HG03378 (cell line): ENCODE data around the gene LIPA.
"Not testable (repeated sequence)": the region's sequence is repeated elsewhere in the genome, so short reads cannot be mapped to it uniquely, and the experiment has no call there.

Experiments used
- ATAC-seq: cut with Tn5 transposase; IDR thresholded peaks from one replicate; pipeline ENCODE4 v1.9.1; 2021; ENCODE audit warnings: mild to moderate bottlenecking, moderate library complexity; ENCODE audit not compliant: unreplicated experiment

LIPA gene

GRCh38 chr10:89251409-89252224, at the start of gene LIPA:
Gene LIPA, minus strand, starts transcription at chr10:89251775. Its CDS starts 4,127 bp downstream, at chr10:89247648.
- ATAC-seq, result peak; percentile 90

- peak; percentile 28 for ATAC-seq
Measured at GRCh38 chr10:89301232-89301631, 49.7 kb upstream of the LIPA start.

DNA sequence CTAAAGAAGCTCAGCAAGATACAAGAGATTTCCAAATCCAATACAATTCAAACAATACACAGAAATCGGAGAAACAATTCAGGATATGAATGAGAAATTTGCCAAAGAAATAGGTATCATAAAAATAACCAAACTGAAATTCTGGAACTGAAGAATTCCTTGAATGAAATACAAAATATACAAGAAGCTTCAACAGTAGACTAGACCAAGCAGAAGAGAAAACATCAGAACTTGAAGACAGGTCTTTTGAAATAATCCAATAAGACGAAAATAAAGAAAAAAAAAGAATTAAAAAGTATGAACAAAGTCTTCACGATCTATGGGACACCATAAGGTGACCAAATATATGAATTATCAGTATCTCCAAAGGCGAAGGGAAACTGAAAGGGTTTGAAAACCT, 47.5 kb upstream of the LIPA start:
- no peak for ATAC-seq

- no peak for ATAC-seq
Measured at GRCh38 chr10:89297791-89298190, 46.2 kb upstream of the LIPA start.

GRCh38 chr10:89297356-89297755, 45.8 kb upstream of the LIPA start:
- ATAC-seq, result no peak

DNA sequence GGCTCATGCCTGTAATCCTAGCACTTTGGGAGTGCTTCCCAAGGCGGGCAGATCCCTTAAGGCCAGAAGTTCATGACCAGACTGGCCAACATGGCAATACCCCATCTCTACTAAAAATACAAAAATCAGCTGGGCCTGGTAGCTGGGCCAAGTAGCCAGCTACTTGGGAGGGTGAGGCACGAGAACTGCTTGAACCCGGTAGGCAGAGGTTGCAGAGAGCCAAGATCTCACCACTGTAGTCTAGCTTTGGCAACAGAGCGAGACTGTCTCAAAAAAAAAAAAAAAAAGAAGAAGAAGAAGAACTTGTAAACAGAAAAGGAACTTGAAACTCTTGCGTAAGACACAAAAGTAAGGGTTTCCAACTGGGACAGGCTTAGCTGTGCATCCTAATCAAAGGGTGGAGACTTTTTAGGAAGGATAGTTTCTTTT, 44.7 kb upstream of the LIPA start:
- no peak for ATAC-seq

DNA sequence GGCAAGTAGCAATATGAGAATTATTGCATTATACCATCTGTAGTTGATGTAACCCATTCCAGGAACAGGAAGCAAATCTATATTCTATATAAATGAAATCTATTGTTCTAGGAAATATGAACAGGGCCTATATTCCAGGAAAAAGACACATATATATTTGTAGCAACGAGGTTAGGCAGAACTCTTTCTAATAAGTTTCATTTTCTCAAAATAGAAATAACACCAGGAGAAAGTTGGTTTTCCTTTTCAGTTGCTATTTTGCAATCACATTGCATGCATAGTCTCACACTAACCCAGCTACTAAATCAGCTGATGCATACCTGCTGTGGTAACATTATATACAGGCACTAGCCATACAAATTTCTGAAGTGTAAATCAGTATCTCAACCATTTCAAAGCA, 44.0 kb upstream of the LIPA start:
- ATAC-seq, result no peak

DNA sequence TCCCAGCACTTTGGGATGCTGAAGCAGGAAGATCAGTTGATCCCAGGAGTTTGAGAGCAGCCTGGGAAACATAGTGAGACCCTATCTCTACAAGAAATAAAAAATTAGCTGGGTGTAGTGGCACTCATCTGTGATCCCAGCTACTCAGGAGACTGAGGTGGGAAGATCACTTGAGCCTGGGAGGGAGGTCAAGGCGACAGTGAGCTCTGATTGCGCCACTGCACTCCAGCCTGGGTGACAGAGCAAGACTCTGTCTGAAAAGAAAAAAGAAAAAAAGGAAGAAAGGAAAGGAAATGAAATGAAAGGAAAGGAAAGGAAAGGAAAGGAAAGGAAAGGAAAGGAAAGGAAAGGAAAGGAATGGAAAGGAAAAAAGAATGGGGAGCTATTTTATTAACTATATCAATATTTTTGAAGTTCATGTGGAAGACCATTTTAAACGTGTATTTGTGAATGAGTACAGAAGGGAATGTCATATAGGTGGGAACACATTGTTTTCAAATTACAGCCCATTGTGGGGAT, 43.2 kb upstream of the LIPA start:
- no peak for ATAC-seq

DNA sequence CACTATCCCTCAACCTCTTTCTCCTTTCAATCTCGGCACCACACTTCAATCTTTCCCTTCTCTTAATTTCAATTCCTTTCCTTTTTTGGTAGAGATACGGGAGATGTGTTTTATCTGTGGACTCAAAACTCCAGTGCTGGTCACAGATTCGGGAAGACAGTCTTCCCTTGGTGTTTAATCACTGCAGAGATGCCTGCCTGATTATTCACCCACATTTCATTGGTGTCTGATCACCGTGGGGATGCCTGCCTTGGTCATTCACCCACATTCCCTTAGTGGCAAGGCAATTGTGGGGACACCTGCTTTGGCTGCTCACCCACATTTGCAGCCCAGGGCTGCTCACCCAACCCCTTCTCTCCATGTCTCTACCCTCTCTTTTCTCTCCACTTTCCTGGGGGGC, 33.7 kb upstream of the LIPA start:
- ATAC-seq, result not testable (repeated sequence)

GRCh38 chr10:89284711-89285110, 33.1 kb upstream of the LIPA start:
- not testable (repeated sequence) for ATAC-seq

DNA sequence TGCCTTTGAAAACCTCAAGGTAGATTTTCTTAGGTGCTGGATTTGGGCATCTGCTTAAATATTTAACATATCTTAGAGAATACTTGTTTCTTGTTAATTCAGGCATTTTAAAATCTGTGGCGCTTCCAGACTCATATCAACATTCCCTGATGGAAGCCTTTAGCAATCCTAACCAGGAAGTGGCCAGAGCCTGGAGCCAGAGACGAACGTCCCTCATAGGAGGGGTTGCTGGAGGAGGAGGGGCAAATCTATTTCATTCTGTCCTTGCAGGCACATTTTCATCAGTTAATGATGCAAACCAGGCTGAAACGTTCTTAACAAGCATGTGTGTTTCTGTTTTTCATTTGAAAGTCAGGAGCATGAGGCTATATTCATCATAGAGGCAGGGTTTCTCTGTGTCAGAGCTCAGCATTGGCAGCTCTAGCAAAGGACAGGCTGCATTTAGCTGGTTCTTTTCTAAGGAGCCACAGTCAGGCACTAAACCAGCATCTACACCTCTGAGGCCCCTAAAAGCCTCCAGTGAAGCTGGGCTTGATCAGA, 32.4 kb upstream of the LIPA start:
- ATAC-seq, result no peak

DNA sequence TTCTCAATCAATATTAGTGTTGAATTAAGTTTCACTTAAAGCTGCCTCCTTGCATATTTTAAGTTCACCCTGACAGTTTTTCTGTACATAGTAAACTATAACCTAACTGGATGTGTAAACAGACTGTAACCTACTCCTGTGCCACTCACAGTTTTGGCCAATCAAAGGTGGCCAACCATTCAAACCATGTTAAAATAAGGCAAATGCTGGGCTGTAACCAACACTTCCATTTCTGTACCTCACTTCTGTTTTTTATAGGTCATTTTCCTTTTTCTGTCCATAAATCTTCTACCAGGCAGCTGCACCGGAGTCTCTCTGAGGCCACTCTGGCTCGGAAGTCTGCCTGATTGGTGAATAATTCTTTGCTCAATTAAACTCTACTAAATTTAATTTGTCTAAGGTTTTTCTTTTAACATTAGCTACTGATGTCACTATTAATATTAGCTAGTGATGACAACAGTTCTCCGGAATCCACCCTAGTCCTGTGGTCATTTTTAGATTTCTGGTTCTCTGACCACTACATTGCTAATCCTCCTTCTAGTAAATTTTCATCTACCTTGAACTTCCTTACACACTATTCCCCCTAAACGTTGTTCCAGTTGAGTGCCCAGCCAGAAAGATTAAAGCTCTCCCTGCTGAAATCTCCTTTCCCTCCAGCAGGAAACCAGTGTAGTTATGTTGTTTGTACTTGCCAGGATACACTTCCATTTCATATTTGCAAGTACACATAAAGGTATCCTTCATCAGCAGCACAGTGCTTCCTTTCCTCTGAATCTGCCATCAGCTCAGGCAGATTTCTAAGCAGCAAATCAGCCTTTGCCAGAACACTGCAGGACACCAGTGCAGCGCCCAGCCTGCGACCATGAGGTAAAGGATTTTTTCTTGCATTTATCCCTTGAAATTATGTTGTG, 31.7 kb upstream of the LIPA start:
- ATAC-seq, result no peak

DNA sequence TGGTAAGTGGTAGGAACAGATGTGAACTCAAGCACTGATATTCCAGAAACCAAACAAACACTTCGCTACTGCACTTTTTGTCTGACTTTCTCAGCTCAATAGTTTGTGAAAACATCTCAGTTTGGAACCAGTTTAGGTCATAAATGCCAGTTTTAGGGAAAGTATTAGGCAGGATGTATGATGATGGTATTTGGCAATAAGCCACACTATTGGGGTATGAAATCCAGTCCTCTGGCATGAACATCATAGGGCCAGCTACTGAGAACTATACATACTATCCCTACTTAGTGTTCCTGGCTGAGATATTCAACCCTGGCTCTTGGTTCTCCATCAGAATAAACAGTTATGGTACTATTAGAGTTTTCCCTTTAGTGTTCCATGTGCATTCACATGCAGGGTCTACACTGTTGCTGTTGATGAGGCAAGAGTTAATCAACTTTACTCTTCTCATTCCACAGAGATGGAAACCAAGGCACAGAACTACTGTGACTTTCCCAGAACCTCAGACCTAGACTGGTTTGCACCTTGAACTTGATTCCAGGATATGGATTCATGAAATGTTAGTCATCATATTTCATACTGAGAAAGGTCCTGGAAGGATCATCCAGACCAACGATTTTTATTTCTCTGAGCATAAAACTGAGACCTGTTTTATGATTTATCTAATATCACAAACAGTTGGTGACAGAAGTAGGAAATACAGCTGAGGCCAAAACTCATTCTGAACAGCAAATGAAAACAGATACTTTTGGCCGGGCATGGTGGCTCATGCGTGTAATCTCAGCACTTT, 30.2 kb upstream of the LIPA start:
- no peak for ATAC-seq

- no peak for ATAC-seq
Measured at GRCh38 chr10:89280508-89280907, 28.9 kb upstream of the LIPA start.

- no peak for ATAC-seq
Measured at GRCh38 chr10:89279421-89279869, 27.9 kb upstream of the LIPA start.

DNA sequence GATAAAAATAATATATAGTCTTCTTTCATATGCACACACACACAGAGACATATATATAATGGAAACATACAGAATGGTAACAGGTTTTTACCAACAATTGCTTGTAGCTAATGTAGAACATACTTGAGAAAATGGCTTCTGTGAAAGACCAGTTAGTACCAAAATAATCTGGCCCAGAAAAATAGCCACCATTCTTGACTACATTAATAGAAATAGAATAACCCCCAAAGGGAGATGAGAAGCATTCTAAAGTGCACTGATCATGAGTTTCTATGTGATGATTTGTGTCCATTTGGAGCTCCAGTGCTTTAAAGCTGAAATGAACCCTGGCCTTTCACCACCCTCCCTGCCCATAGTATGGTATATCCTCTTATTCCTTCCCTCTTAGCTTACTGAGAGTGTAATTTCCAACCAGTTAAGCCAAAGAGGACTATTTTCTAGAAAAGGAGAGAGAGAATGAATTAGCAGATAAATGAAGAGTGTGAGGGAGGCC, 27.4 kb upstream of the LIPA start:
- ATAC-seq, result no peak

DNA sequence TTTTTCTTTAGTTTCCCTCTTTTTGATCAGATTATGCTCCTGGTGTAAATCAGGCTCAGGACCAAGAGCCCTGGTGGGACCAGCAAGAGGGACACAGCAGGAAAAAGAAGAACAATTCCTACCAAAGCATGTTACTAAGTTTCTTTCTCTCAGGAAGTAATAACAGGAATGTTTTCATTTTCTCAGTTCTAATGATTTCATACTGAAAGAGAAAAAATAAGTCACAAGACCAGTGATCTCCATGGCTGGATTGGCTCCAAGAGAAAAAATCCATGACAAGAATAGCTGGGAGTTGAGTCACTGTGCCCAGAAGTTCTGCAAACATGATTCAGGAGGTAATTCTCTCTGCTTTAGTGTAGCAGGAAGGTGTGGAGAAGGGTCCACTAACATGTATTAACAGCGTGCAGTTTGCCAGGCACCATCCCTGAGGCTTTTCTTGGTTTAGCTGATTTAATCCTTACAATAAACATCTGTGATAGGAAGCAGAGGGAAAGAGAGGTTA, 26.5 kb upstream of the LIPA start:
- no peak for ATAC-seq

GRCh38 chr10:89275383-89275782, 23.8 kb upstream of the LIPA start:
- no peak for ATAC-seq

DNA sequence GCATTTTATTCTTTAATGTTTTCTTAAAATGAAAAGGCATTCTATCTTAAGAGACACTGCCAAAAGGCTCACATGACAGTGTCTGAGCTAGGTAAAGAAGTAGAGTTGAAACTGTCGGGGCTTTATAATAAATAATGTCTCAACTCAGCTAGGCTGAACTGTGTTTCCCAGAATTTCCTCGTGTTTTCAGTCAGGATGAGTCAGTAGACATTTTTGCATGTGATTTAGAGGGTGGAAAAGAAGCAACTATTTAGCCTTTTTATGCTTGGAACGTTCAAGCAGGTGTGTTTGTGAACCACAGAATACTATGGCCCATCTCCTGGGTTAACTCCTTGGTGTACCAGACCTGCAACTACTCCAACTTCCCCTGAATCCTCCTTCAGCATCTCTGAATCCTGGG, 23.4 kb upstream of the LIPA start:
- no peak for ATAC-seq

DNA sequence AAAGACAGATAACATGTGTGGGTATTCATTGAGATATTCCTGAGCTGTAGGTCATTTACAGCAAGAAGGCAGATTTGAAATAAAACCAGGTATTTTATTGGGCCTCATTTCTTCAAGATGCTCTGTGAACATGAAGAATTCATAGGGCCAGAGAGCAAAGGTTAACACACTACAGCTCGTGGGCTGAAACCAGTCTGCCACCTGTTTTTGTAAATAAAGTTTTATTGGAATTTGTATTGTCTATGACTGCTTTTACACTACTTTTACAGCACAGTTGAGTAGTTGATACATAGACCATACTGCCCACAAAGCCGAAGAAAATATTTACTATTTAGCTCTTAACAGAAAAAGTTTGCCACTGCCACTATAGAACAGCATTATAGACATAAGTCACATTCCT, 22.1 kb upstream of the LIPA start:
- no peak for ATAC-seq
